Stimulated activated CD4-positive, alpha-beta T cell treated with anti-CD3 and anti-CD28 coated beads, TNF-alpha, amount 100 ng/mL, for 48 hours (primary cell): ENCODE results near the gene MAK.
"Not testable (repeated sequence)": the region's sequence is repeated elsewhere in the genome, so short reads cannot be mapped to it uniquely, and the experiment has no call there.

Source experiments
- DNase-seq, 3 donors: peaks; one replicate each; pipeline ENCODE4 v3.0.0-alpha.2; 2020; ENCODE audit warnings: low read depth in 3 of 3

Gene MAK

GRCh38 chr6:10853849-10854300 lies 15.5 kb upstream of the MAK start:
- DNase-seq = not testable (repeated sequence)

DNA sequence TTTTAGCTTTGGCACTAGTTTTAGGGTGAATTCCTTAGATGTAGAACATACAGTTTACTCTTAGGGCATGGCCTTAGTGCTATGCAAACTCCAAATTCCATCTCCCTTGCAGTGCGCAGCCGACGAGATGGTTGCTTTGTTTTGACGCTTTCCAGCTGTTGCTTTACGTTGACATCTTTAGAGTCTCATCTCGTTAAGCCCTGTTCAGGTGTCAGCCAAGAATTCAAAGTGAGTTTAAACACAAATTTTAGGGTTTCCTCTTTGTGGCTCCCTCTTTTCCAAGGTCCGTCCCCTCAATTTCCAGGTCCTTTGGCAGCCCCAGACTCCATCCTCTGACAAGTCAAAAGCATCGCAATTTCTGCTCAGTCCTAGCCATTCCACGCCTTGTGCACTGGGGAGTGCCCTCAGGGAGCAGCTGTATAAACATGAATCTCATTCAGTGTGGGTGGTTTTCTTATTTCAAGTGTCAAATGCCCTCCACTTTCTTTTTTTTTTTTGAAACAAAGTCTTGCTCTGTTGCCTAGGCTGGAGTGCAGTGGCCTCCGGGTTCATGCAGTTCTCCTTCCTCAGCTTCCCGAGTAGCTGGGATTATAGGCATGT lies 14.1 kb upstream of the MAK start:
- DNase-seq = no peak

GRCh38 chr6:10850728-10851127 lies 12.4 kb upstream of the MAK start:
- DNase-seq = no peak

DNA sequence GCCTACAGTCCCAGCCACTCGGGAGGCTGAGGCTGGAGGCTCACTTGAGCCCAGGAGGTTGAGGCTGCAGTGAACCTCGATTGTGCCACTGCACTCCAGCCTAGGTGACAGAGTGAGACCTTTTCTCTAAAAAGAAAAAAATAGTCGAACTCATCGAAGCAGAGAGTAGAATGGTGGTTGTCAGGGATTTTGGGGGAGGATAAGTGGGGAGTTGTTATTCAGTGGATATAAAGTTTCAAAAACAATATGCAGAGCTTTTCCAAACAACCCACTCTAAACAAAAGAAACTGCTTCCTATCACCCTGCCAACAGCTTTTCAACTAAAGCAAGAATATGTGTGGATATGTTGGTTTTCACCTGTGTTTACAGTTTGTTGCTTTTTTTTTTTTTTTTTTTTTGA lies 11.6 kb upstream of the MAK start:
- no peak for DNase-seq

DNA sequence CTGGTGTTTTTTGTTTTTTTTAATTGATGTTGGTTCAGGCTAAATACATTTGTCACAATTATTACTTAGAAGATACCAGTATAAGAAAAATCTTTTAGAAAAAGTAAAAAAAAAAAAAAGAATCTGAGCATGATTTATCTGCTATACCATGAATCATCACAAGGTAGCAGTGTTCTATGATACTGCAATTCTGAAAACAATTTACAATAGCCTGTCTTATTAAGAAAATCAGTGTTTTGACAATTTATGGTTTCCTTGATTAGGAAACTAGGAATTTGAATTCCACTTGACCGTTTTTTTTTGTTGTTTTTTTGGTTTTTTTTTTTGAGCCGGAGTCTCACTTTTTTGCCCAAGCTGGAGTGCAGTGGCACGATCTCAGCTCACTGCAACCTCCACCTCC lies 9.3 kb upstream of the MAK start:
- no peak for DNase-seq

DNA sequence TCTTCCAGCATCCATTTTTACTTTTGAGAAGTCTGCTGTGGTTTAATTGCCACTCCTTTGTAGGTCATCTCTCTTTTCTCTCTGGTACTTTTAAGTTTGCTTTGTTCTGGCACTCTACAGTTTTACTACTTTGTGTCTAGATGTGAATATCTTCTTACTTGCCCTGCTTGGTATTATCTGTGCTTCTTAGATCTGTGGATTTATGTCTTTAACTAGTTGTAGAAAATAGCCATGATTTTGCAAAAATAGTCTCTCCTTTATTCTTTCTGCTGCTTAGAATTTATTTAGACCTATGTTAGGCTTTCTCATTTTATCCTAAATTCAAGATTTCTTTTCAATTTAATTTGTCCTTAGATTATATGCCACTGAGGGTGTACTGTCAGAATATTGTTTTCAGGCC lies 5.2 kb upstream of the MAK start:
- DNase-seq = no peak

- DNase-seq = peak in 1 of 3 donors; percentile 26
Observed at GRCh38 chr6:10838794-10839333, 525 bp upstream of the MAK start.

DNA sequence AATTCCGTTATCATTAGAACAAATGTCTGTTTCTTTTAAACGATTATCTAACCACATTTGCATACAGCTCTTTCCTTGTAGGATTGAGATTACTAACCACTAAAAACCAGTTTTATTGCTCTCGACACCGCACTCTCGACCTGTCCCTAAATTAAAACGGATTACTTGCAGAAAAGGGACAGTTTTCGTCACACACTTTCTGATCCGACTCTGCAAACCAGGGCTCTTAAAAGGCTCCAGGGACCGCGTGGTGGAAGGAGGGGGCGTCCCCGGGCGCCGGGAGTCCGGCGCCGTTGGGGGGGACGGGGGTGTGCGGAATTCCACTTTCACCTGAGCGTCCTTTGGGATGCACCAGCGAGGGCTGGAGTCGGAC lies 731 bp downstream of the MAK start:
- peak in 1 of 3 donors; percentile 9 for DNase-seq

GRCh38 chr6:10837009-10837621 lies 1.2 kb downstream of the MAK start:
- DNase-seq = peak in 1 of 3 donors; percentile 4

GRCh38 chr6:10834823-10835222 lies 3.5 kb downstream of the MAK start:
- no peak for DNase-seq

DNA sequence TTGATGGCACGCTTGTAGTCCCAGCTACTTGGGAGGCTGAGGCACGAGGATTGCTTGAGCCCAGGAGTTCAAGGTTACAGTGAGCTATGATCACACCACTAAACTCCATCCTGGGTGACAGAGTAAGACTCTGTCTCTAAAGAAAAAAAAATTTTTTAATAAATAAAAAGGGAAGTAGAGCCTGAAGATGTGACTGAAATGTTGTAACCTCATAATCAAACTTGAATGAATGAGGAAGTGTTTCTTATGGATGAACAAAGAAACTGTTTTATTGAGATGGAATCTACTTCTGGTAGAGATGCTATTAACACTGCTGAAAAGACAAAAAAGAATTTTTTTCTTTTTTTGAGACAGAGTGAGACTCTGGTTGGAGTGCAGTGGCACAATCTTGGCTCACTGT lies 6.7 kb downstream of the MAK start:
- DNase-seq = no peak

DNA sequence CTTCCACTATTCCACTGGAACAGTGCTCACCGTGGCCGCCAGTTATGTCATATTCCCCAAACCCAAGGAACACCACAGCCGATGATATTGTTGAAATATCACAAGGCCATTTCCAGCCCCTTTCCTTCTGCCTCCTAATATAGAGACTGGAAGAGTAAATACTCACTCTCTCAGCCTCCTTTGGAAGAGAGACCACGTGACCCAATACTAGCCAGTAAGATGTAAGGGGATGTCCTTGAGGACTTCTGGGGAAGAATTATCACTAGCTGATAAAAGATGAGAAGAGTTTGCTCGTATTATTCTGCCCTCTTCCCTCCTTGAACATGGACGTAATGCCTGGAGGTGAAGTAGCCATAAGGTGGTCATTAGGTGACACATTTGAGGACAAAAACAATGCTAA lies 13.5 kb downstream of the MAK start:
- DNase-seq = no peak

- DNase-seq = no peak
Observed at GRCh38 chr6:10824297-10824696, 14.0 kb downstream of the MAK start.

GRCh38 chr6:10814176-10814575 lies 24.2 kb downstream of the MAK start:
- DNase-seq = not testable (repeated sequence)

DNA sequence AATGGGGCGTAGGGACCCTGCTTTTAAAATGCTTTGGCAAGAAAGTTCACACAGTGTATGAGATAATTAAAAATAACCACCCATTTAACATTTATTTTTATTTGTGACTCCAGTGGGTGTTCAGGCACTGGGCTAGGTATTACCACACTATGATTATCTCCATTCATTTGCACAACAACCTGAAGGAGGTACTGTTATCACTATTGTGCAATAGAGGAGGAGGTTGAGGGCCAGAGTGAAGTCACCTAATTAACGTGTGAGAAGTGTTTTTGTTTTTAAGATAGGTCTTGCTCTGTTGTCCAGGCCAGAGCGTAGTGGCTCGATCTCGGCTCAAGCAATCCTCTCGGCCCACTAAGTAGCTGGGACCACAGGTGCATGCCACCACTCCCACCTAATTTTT lies 29.2 kb downstream of the MAK start:
- DNase-seq = no peak

- no peak for DNase-seq
Observed at GRCh38 chr6:10808376-10808775, 30.0 kb downstream of the MAK start.

DNA sequence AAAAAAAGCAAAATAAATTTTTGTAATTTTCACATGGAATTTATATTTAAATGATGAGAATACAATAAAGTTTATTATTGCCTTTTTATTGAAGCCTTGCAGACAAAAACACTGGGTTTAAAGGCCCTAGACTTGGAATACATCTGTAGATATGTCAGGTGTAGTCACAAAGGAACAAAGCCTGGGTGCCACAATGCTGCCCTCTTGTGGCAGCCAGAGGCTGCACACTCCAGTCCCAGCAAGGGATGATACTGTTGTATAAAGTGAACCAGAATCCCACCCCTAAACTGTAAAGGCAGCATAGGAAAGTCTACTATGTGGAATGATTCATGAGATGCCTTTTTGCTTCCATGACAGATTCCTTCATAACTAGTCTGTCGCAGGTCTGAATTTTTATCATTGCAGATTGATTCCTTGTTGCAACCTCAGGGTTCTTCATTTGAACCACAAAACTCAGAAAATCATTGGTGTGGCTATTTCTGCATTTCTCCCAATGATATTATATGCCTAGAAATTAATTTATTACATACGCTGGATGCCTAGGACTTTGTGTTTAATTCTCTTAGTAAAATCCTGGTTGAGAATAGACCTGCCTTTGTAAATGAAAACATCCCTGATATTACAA lies 37.0 kb downstream of the MAK start:
- peak; percentile 10 to 32 (median 30) for DNase-seq

GRCh38 chr6:10800810-10801209 lies 37.5 kb downstream of the MAK start:
- DNase-seq = no peak

DNA sequence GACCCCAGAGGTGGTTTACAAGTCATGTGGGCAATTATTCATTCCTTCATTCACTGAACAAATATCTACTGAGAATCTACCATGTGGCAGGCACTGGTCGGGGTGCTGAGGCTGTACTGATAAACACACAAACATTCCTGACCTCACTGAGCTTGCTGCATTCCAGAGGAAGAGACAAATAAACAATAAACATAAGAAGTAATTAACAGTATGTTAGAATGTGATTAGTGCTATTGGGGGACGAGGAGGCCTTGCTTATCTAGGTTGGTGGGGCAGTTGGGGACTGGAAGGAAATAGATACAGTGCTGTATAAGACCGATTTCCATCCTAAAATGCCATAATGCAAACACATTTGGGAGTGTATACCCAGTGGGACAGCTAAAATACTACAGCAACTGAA lies 44.1 kb downstream of the MAK start:
- no peak for DNase-seq

DNA sequence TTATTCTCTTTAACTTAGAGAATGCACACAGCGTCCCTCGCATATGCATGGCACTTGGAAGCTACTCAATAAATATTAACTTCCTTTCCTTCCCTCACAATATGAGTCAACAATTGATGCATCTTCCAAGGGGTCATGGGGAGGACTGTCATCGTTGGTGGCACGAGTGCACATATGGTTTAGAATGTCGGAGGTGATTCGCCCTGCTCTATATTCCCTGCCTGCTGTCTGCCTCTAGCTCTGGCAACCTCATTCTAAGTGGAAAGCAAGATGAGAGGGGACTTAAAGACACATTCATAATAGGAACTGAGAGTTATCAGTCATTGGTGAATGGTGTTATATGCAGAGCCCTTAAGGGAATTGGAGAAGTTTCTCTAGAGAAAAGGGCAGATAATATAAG lies 44.6 kb downstream of the MAK start:
- no peak for DNase-seq

GRCh38 chr6:10793035-10793434 lies 45.3 kb downstream of the MAK start:
- no peak for DNase-seq

DNA sequence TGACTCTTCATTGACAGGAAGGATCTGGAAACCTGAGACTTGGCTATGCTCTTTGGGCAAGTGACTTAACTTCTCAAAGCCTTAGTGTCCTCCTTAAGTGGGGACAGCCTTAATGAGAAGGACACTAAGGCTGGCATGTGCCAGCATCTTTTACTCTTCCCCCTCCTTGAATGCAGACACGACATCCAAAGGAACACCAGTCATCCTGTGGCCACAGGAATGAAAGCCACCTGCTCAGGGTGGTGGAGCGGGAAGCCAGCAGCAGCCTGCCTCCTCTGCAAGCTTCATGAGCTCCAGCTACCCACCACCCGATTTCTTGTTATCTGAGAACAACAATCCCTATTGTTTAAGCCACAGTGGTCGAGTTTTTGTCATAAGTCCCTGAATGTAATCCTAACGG lies 46.2 kb downstream of the MAK start:
- no peak for DNase-seq

- no peak for DNase-seq
Observed at GRCh38 chr6:10791673-10792072, 46.7 kb downstream of the MAK start.
